K562 (cell line): Measurements from ENCODE around the gene SAE1. TPM values are rescaled to one million over a fixed set of nuclear protein-coding genes. Genes with fewer than 3 reads are reported as not detected.

Source experiments
- ATAC-seq: fragments of 200-7000 bp; cut with Tn5 transposase; 3 replicates; pipeline ENCODE4 v1.9.1; 2020; ENCODE audit warnings: moderate library complexity
- BruUV-seq: library from RNA; stranded (reverse); fragments of 400-500 nt; replicated peaks from 2 replicates; lab custom pipeline; 2021; lab: Mats Ljungman, UMichigan
- CTCF ChIA-PET: fragments of 300-600 bp; formaldehyde crosslinking; extraction: SDS; loops from one replicate; lab custom pipeline; 2021; ENCODE audit warnings: low intra/inter-chr PET ratio; lab: Yijun Ruan, JAX
- POLR2A ChIA-PET: fragments of 300-600, 350-650 bp; sonication (Branson Sonifier 250); formaldehyde crosslinking; extraction: SDS; loops from one replicate; lab custom pipeline; 2021; ENCODE audit warnings: antibody characterized with exemption, inconsistent platforms; lab: Yijun Ruan, JAX
- DNase-seq, 4 experiments: peaks; one replicate each; pipeline versions ENCODE4 v3.0.0 to v3.0.0-alpha.2; 2011 to 2018; ENCODE audit warnings: low spot score in 3 of 4, mixed read lengths in 3 of 4; ENCODE audit errors: extremely low read depth in 1 of 4
- FAIRE-seq: peaks from 2 replicates; lab custom pipeline; 2011; peaks lifted over from hg19 to GRCh38; lab: Jason Lieb, UNC
- H2AFZ ChIP-seq: 2 replicates; pipeline ENCODE4 v1.6.0; 2011; ENCODE audit warnings: low read depth, low read length, control low read depth, inconsistent platforms
- H3K27ac ChIP-seq: fragments of 200-600 bp; 3 replicates; pipeline ENCODE4 v1.8.0; 2011; ENCODE audit warnings: low read depth, mild to moderate bottlenecking, control low read depth, inconsistent platforms, low read length, moderate library complexity, mixed read lengths; ENCODE audit errors: extremely low read depth
- H3K27me3 ChIP-seq, 2 experiments: fragments of 300-600 bp in 1 of 2; 2 replicates in 1 of 2; 3 replicates in 1 of 2; pipeline versions ENCODE4 v1.6.0 to v1.8.0; 2011; ENCODE audit warnings: inconsistent platforms in 2 of 2, low read length in 2 of 2, mild to moderate bottlenecking in 1 of 2, mixed read lengths in 1 of 2, moderate library complexity in 1 of 2; ENCODE audit not compliant: control insufficient read depth in 2 of 2, insufficient read depth in 2 of 2
- H3K36me3 ChIP-seq: fragments of 300-600 bp; 3 replicates; pipeline ENCODE4 v1.8.0; 2011; ENCODE audit warnings: mild to moderate bottlenecking, low read length, inconsistent platforms; ENCODE audit not compliant: control insufficient read depth, insufficient read depth
- H3K4me1 ChIP-seq, 2 experiments: fragments of 200-600 bp in 1 of 2; replicated peaks in 1 of 2; 2 replicates in 1 of 2; 3 replicates in 1 of 2; pipeline versions ENCODE4 v1.5.1 to v1.8.0; 2011; ENCODE audit warnings: inconsistent platforms in 2 of 2, low read length in 2 of 2, mild to moderate bottlenecking in 1 of 2, mixed read lengths in 1 of 2, moderate library complexity in 1 of 2; ENCODE audit not compliant: control insufficient read depth in 2 of 2, insufficient read depth in 2 of 2
- H3K4me2 ChIP-seq: 2 replicates; pipeline ENCODE4 v1.6.1; 2011; ENCODE audit warnings: low read length, control low read depth, inconsistent platforms, mixed read lengths; ENCODE audit not compliant: insufficient read depth
- H3K4me3 ChIP-seq: fragments of 200-600 bp; sonication (generic), shearing (Covaris generic); 2 replicates; pipeline ENCODE4 v1.5.1; 2016; ENCODE audit warnings: control low read depth, inconsistent platforms
- H3K79me2 ChIP-seq: fragments of 200-600 bp; 3 replicates; pipeline ENCODE4 v1.8.0; 2011; ENCODE audit warnings: low read length, inconsistent platforms; ENCODE audit not compliant: control insufficient read depth, insufficient read depth
- H3K9ac ChIP-seq, 2 experiments: 2 replicates each; pipeline versions ENCODE4 v1.6.0 to v1.6.1; 2011; ENCODE audit warnings: low read depth in 2 of 2, low read length in 2 of 2, control low read depth in 1 of 2, inconsistent platforms in 1 of 2, mild to moderate bottlenecking in 1 of 2, mixed read lengths in 1 of 2; ENCODE audit not compliant: insufficient read depth in 1 of 2
- H3K9me1 ChIP-seq: one replicate; pipeline ENCODE4 v1.6.0; 2011; ENCODE audit warnings: inconsistent platforms, mild to moderate bottlenecking, low read length, moderate library complexity; ENCODE audit not compliant: control insufficient read depth, insufficient read depth
- H3K9me3 ChIP-seq: replicated peaks from 2 replicates; pipeline ENCODE4 v1.5.1; 2011; ENCODE audit warnings: low read depth, low read length, inconsistent platforms; ENCODE audit not compliant: control insufficient read depth, insufficient read depth
- H4K20me1 ChIP-seq: replicated peaks from 2 replicates; pipeline ENCODE4 v1.6.1; 2011; ENCODE audit warnings: low read length, inconsistent platforms, mixed read lengths; ENCODE audit not compliant: control insufficient read depth, insufficient read depth
- BCOR ChIP-seq: fragments of 450-650 bp; IDR thresholded peaks from 2 replicates; pipeline ENCODE4 v1.6.1; 2016
- GATA2 ChIP-seq: sonication (generic); formaldehyde crosslinking; IDR thresholded peaks from 2 replicates; pipeline ENCODE4 v1.4.0; 2020; ENCODE audit warnings: mild to moderate bottlenecking, missing genetic modification reagents
- JUND ChIP-seq, 2 experiments: IDR thresholded peaks; 2 replicates in 1 of 2; 3 replicates in 1 of 2; pipeline ENCODE4 v1.6.1; 2011; ENCODE audit warnings: borderline replicate concordance in 2 of 2, low read depth in 2 of 2, low read length in 2 of 2, improper control_type of control experiment in 1 of 2, missing biosample characterization in 1 of 2, missing genetic modification characterization in 1 of 2, missing genetic modification reagents in 1 of 2
- MLLT1 ChIP-seq, 2 experiments: fragments of 450-650 bp; IDR thresholded peaks; 2 replicates each; pipeline ENCODE4 v1.6.1; 2016
- PRDM10 ChIP-seq: fragments of 450-650 bp; IDR thresholded peaks from 2 replicates; pipeline ENCODE4 v1.6.1; 2018; ENCODE audit not compliant: partially characterized antibody
- RBM25 ChIP-seq: fragments of 200-400 bp; formaldehyde crosslinking; IDR thresholded peaks from 2 replicates; pipeline ENCODE4 v1.6.1; 2018; ENCODE audit warnings: low read length, low read depth, moderate library complexity; ENCODE audit not compliant: severe bottlenecking
- ZNF175 ChIP-seq: fragments of 200-800 bp; sonication (Bioruptor generic); IDR thresholded peaks from 2 replicates; pipeline ENCODE4 v1.6.1; 2016; ENCODE audit warnings: low read depth, mild to moderate bottlenecking, missing genetic modification characterization, missing compliant biosample characterization
- WGBS: fragments of 100-300 bp; shearing (Covaris generic); methylation state at CpG from one replicate; pipeline ENCODE4 v1.1.6; 2016; ENCODE audit warnings: low coverage, mixed read lengths; ENCODE audit not compliant: insufficient coverage; ENCODE audit errors: missing lambda C conversion rate; 5-methylcytosine and 5-hydroxymethylcytosine counted together
- in situ Hi-C: fragments of 300-500 bp; cut with MboI; formaldehyde crosslinking; loops from 4 replicates; pipeline ENCODE4 v1.15.0; 2018; ENCODE audit warnings: inconsistent platforms, mixed read lengths
- intact Hi-C: fragments of 100-400 bp; cut with micrococcal nuclease; formaldehyde crosslinking; loops from 2 replicates; pipeline ENCODE4 v1.14.2; 2022
- polyA plus RNA-seq, 8 experiments: library from polyadenylated mRNA; depleted of rRNA in 4 of 8; stranded (reverse) in 5 of 8; unstranded in 3 of 8; fragments of >200 nt; fragmentation: Nextera tagmentation in 2 of 8; fragmentation: Illumina TruSeq in 1 of 8; extraction: Ambion mirVana in 2 of 8; extraction: Trizol in 1 of 8; gene quantifications; 2 replicates each; pipeline versions ENCODE4 v1.2.1 to v1.2.3, GENCODE V29; 2011 to 2014; ENCODE audit warnings: inconsistent platforms in 1 of 8, missing spikeins in 1 of 8
- total RNA-seq, 7 experiments: library from RNA; depleted of rRNA in 6 of 7; stranded (reverse); fragments of >200 nt in 6 of 7; fragmentation: Illumina TruSeq in 2 of 7; extraction: Trizol in 2 of 7; gene quantifications; 2 replicates each; pipeline versions ENCODE4 v1.2.1 to v1.2.3, GENCODE V29; 2011 to 2021; ENCODE audit warnings: low replicate concordance in 1 of 7

The SAE1 gene
- total and polyA plus RNA-seq, 9 of the 15 experiments (the other 6 are each of a cell fraction or from before 2014, with no cell fraction given): 82.8 to 299 (median 217) TPM

DNA sequence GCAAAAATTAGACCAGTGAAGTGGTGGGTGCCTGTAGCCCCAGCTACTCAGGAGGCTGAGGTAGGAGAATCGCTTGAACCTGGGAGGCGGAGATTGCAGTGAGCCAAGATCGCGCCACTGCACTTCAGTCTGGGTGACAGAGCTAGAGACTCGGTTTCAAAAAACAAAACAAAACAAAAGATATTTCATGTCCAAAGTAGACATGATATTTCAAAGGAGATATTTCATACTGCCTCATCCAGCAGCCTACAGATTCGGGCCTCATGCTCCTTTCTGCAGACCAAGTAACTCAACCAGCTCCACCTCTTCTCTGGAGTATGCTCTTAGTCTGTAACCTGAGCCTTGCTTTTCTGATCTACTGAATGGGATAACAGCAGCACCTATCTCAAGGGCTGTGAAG is 32.0 kb upstream of the SAE1 start:
- ChIA-PET POLR2A (interaction anchor here (0.8 to 2.4 kb wide), 7 partner anchors 8 to 34 kb away, joined by 4 to 17 read pairs (median 5); partner anchors contain the start of gene ZC3H4), CTCF (no interaction called here)
- intact Hi-C loops: no loop called here
- no peaks in the 10 kb centered on the region for H3K9me3 ChIP-seq
- H3K27ac ChIP-seq: no peak overlapping the region; the same call in 1 of the 3 replicates
- peaks cover 3% of the 10 kb centered on the region for H3K9me1 ChIP-seq
- ATAC-seq (peak; percentile 13; the same call in 1 of the 3 replicates), DNase-seq (no peak), FAIRE-seq (no peak)
- no peak overlapping the region for H2AFZ ChIP-seq
- no TSS peak for BruUV-seq
- TF ChIP-seq GATA2 (0 out of 2 replicates have a peak, but pooled peaks have one; percentile 13), JUND (IDR thresholded peaks at IDR 0.05; ENCODE audit: borderline replicate concordance, low read depth, low read length) (no peak), JUND (tag; IDR thresholded peaks at IDR 0.05; ENCODE audit: borderline replicate concordance, low read depth, low read length) (no peak), ZNF175 (CRISPR knock-in tag) (no peak), MLLT1 (IDR thresholded peaks at IDR 0.05) (0 out of 4 replicates have a peak, but pooled peaks of 1 of the 2 experiments have one; percentile 28), RBM25 (peak; percentile 37), PRDM10 (peak; percentile 88), BCOR (0 out of 2 replicates have a peak, but pooled peaks have one; percentile 26)
- H4K20me1 ChIP-seq: no peaks in the 10 kb centered on the region
- in situ Hi-C loops: no loop called here
- 85% methylated on average over 6 of the region's 6 CpGs for WGBS
- peak overlapping the region in 1 of 2 experiments; percentile 19; a peak in 1 of 4 replicates for H3K9ac ChIP-seq
- no peak overlapping the region for H3K4me2 ChIP-seq
- no peak overlapping the region for H3K4me3 ChIP-seq
- H3K79me2 ChIP-seq: peaks cover 91% of the 10 kb centered on the region
- H3K27me3 ChIP-seq: no peaks in the 10 kb centered on the region
- H3K4me1 ChIP-seq: peaks cover 19 to 33% of the 10 kb centered on the region in 2 experiments; a peak in 4 of 5 replicates
- peaks cover 69% of the 10 kb centered on the region; the same call in 2 of the 3 replicates for H3K36me3 ChIP-seq
